Liver (tissue), 9 donors: ENCODE data around the gene UBC. TPM values are rescaled to one million over a fixed set of nuclear protein-coding genes. Genes with fewer than 3 reads are reported as not detected.

ENCODE experiments used
- DNase-seq: peaks from one replicate; pipeline ENCODE4 v3.0.0-alpha.2; 2017; ENCODE audit warnings: low spot score
- H3K27ac ChIP-seq, 2 donors: one replicate each; pipeline ENCODE4 v1.7.0; 2013; ENCODE audit warnings: inconsistent platforms in 2 of 2, low read length in 2 of 2, control low read depth in 1 of 2, low read depth in 1 of 2, mild to moderate bottlenecking in 1 of 2
- H3K27me3 ChIP-seq, 4 donors: one replicate each; pipeline versions ENCODE4 v1.6.1 to v1.7.0; 2013; ENCODE audit warnings: low read length in 3 of 4, inconsistent platforms in 1 of 4, mild to moderate bottlenecking in 1 of 4, moderate library complexity in 1 of 4; ENCODE audit not compliant: control insufficient read depth in 4 of 4, insufficient read depth in 4 of 4
- H3K36me3 ChIP-seq, 4 donors: one replicate each; pipeline versions ENCODE4 v1.6.1 to v1.7.0; 2013; ENCODE audit warnings: low read length in 3 of 4, mild to moderate bottlenecking in 3 of 4, low read depth in 1 of 4, moderate library complexity in 1 of 4; ENCODE audit not compliant: control insufficient read depth in 4 of 4, insufficient read depth in 3 of 4
- H3K4me1 ChIP-seq, 4 donors: one replicate each; pipeline versions ENCODE4 v1.6.1 to v1.7.0; 2013; ENCODE audit warnings: low read length in 3 of 4, mild to moderate bottlenecking in 3 of 4, moderate library complexity in 1 of 4; ENCODE audit not compliant: control insufficient read depth in 4 of 4, insufficient read depth in 4 of 4
- H3K4me3 ChIP-seq, 3 donors: one replicate each; pipeline versions ENCODE4 v1.6.1 to v1.7.0; 2013; ENCODE audit warnings: low read length in 3 of 3, control low read depth in 1 of 3, low read depth in 1 of 3, mild to moderate bottlenecking in 1 of 3
- H3K9ac ChIP-seq, 2 donors: one replicate each; pipeline ENCODE4 v1.7.0; 2013; ENCODE audit warnings: low read length in 2 of 2, mild to moderate bottlenecking in 2 of 2, moderate library complexity in 2 of 2, control low read depth in 1 of 2, low read depth in 1 of 2
- H3K9me3 ChIP-seq, 4 donors: one replicate each; pipeline versions ENCODE4 v1.6.1 to v1.7.0; 2013; ENCODE audit warnings: low read length in 3 of 4; ENCODE audit not compliant: control insufficient read depth in 4 of 4
- ATF3 ChIP-seq: IDR thresholded peaks from 2 replicates; pipeline ENCODE4 v1.6.1; 2016; ENCODE audit warnings: antibody characterized with exemption
- CTCF ChIP-seq: fragments of 150-350 bp; IDR thresholded peaks from 2 replicates; pipeline ENCODE4 v1.5.1; 2017; ENCODE audit warnings: improper control_type of control experiment, low read depth, low read length; ENCODE audit not compliant: missing input control
- EGR1 ChIP-seq, 2 donors: IDR thresholded peaks; 2 replicates each; pipeline ENCODE4 v1.6.1; 2016 to 2018; ENCODE audit warnings: antibody characterized with exemption in 2 of 2, low read depth in 2 of 2
- FOXA1 ChIP-seq: IDR thresholded peaks from 2 replicates; pipeline ENCODE4 v1.6.1; 2016; ENCODE audit warnings: antibody characterized with exemption
- FOXA2 ChIP-seq: IDR thresholded peaks from 2 replicates; pipeline ENCODE4 v1.6.1; 2016; ENCODE audit warnings: antibody characterized with exemption
- GABPA ChIP-seq, 2 donors: IDR thresholded peaks in 1 of 2; conservative IDR thresholded peaks in 1 of 2; 2 replicates each; pipeline ENCODE4 v1.6.1; 2016; ENCODE audit warnings: antibody characterized with exemption in 2 of 2, mild to moderate bottlenecking in 1 of 2, moderate library complexity in 1 of 2
- HNF4A ChIP-seq, 2 donors: conservative IDR thresholded peaks; 2 replicates each; pipeline ENCODE4 v1.6.1; 2016; ENCODE audit warnings: antibody characterized with exemption in 2 of 2, mild to moderate bottlenecking in 2 of 2
- HNF4G ChIP-seq: IDR thresholded peaks from 2 replicates; pipeline ENCODE4 v1.6.1; 2016; ENCODE audit warnings: antibody characterized with exemption
- JUND ChIP-seq, 2 donors: IDR thresholded peaks; 2 replicates each; pipeline ENCODE4 v1.6.1; 2016; ENCODE audit warnings: antibody characterized with exemption in 2 of 2
- MAX ChIP-seq: IDR thresholded peaks from 2 replicates; pipeline ENCODE4 v1.6.1; 2016; ENCODE audit warnings: antibody characterized with exemption
- NR2F2 ChIP-seq: IDR thresholded peaks from 2 replicates; pipeline ENCODE4 v1.6.1; 2016; ENCODE audit warnings: antibody characterized with exemption
- RAD21 ChIP-seq, 2 donors: IDR thresholded peaks; 2 replicates each; pipeline ENCODE4 v1.6.1; 2016; ENCODE audit warnings: antibody characterized with exemption in 2 of 2, mild to moderate bottlenecking in 2 of 2
- REST ChIP-seq: IDR thresholded peaks from 2 replicates; pipeline ENCODE4 v1.6.1; 2016; ENCODE audit warnings: antibody characterized with exemption, mild to moderate bottlenecking
- RXRA ChIP-seq, 2 donors: IDR thresholded peaks; 2 replicates each; pipeline ENCODE4 v1.6.1; 2017 to 2018; ENCODE audit warnings: antibody characterized with exemption in 2 of 2, mild to moderate bottlenecking in 1 of 2
- SP1 ChIP-seq: IDR thresholded peaks from 2 replicates; pipeline ENCODE4 v1.6.1; 2018; ENCODE audit warnings: antibody characterized with exemption, mild to moderate bottlenecking
- TAF1 ChIP-seq: conservative IDR thresholded peaks from 2 replicates; pipeline ENCODE4 v1.6.1; 2016; ENCODE audit warnings: antibody characterized with exemption, mild to moderate bottlenecking
- YY1 ChIP-seq: IDR thresholded peaks from 2 replicates; pipeline ENCODE4 v1.6.1; 2016; ENCODE audit warnings: antibody characterized with exemption, mild to moderate bottlenecking
- ZBTB33 ChIP-seq: IDR thresholded peaks from 2 replicates; pipeline ENCODE4 v1.6.1; 2016; ENCODE audit warnings: antibody characterized with exemption
- WGBS: extraction: QIAGEN DNeasy Blood & Tissue Kit; methylation state at CpG from one replicate; pipeline ENCODE4 v1.1.7; 2013; 5-methylcytosine and 5-hydroxymethylcytosine counted together
- polyA plus RNA-seq, 2 donors: library from polyadenylated mRNA; stranded (reverse) in 1 of 2; unstranded in 1 of 2; fragments of 200-250 nt in 1 of 2; fragments of >200 nt in 1 of 2; fragmentation: Nextera tagmentation in 1 of 2; extraction: Ambion mirVana in 1 of 2; gene quantifications; one replicate each; pipeline versions ENCODE4 v1.2.1 to v1.2.3, GENCODE V29; 2013 to 2015
- total RNA-seq, 2 donors: library from RNA; depleted of rRNA; stranded (reverse); fragments of >200 nt; gene quantifications; one replicate each; pipeline ENCODE4 v1.2.3, GENCODE V29; 2014
- donor health status: healthy.
- donor health status: healthy.
- donor health status: healthy.
- donor health status: healthy.
- donor health status: healthy.

The UBC gene
- total and polyA plus RNA-seq, 4 donors: 385 to 624 (median 468) TPM

- H3K9ac ChIP-seq: no peak overlapping the region
- no peak overlapping the region for H3K4me3 ChIP-seq
- DNase-seq: no peak
- WGBS: 95% methylated on average over 29 of the region's 29 CpGs
- no peak overlapping the region for H3K27ac ChIP-seq
- H3K9me3 ChIP-seq: no peaks in the 10 kb centered on the region
- peaks cover 12 to 56% (median 25%) of the 10 kb centered on the region in 4 donors for H3K36me3 ChIP-seq
- H3K27me3 ChIP-seq: no peaks in the 10 kb centered on the region
- no peaks in the 10 kb centered on the region for H3K4me1 ChIP-seq
- TF ChIP-seq ZBTB33 (no peak), FOXA2 (no peak), FOXA1 (no peak), REST (no peak), RAD21 (IDR thresholded peaks at IDR 0.05) (no peak), ATF3 (no peak), SP1 (no peak), RXRA (IDR thresholded peaks at IDR 0.05) (no peak), EGR1 (IDR thresholded peaks at IDR 0.05; ENCODE audit: low read depth in 2 of 2) (no peak), GABPA (IDR thresholded peaks at IDR 0.05 in 1 of 2, conservative IDR thresholded peaks at IDR 0.05 in 1 of 2) (no peak), CTCF (no peak), NR2F2 (no peak), HNF4G (no peak), MAX (no peak)
Observed at GRCh38 chr12:124961055-124961454, 46.6 kb upstream of the UBC start.

GRCh38 chr12:124956571-124956970 lies 42.1 kb upstream of the UBC start:
- H3K4me3 ChIP-seq: no peak overlapping the region
- no peaks in the 10 kb centered on the region for H3K4me1 ChIP-seq
- peaks cover 4 to 45% (median 15%) of the 10 kb centered on the region in 4 donors for H3K36me3 ChIP-seq
- 97% methylated on average over 16 of the region's 16 CpGs for WGBS
- H3K9me3 ChIP-seq: no peaks in the 10 kb centered on the region
- H3K9ac ChIP-seq: no peak overlapping the region
- DNase-seq: no peak
- no peaks in the 10 kb centered on the region for H3K27me3 ChIP-seq
- no peak overlapping the region for H3K27ac ChIP-seq
- TF ChIP-seq FOXA2 (no peak), NR2F2 (no peak), ATF3 (no peak), JUND (IDR thresholded peaks at IDR 0.05) (no peak), RXRA (IDR thresholded peaks at IDR 0.05) (no peak), ZBTB33 (no peak), EGR1 (IDR thresholded peaks at IDR 0.05; ENCODE audit: low read depth in 2 of 2) (no peak), RAD21 (IDR thresholded peaks at IDR 0.05) (no peak), FOXA1 (no peak), TAF1 (no peak), HNF4G (no peak), GABPA (IDR thresholded peaks at IDR 0.05 in 1 of 2, conservative IDR thresholded peaks at IDR 0.05 in 1 of 2) (no peak), SP1 (no peak), CTCF (no peak), YY1 (no peak), HNF4A (conservative IDR thresholded peaks at IDR 0.05) (no peak), MAX (no peak)
